Neutrophil (primary cell): Measurements from ENCODE around the gene ECHDC3.
"Not testable (repeated sequence)": the region's sequence is repeated elsewhere in the genome, so short reads cannot be mapped to it uniquely, and the experiment has no call there.

Experiments used
- H3K27ac ChIP-seq: fragments of 200-600 bp; sonication (generic); 2 replicates; pipeline ENCODE4 v1.5.1; 2016; ENCODE audit warnings: mild to moderate bottlenecking, moderate library complexity
- H3K27me3 ChIP-seq: fragments of 200-600 bp; sonication (generic); 2 replicates; pipeline ENCODE4 v1.6.0; 2016; ENCODE audit warnings: mild to moderate bottlenecking
- H3K36me3 ChIP-seq: fragments of 200-600 bp; sonication (generic); 2 replicates; pipeline ENCODE4 v1.5.1; 2017
- H3K4me1 ChIP-seq, 2 experiments: fragments of 200-600 bp in 1 of 2; sonication (generic) in 1 of 2; 1 replicate in 1 of 2; 2 replicates in 1 of 2; pipeline versions ENCODE4 v1.5.1 to v1.6.1; 2013 to 2016; ENCODE audit warnings: low read depth in 1 of 2, low read length in 1 of 2, mild to moderate bottlenecking in 1 of 2, moderate library complexity in 1 of 2; ENCODE audit not compliant: control insufficient read depth in 1 of 2, insufficient read depth in 1 of 2
- H3K4me3 ChIP-seq, 2 experiments: fragments of 200-600 bp in 1 of 2; sonication (generic) in 1 of 2; 1 replicate in 1 of 2; 2 replicates in 1 of 2; pipeline ENCODE4 v1.5.1; 2013 to 2016; ENCODE audit warnings: low read depth in 1 of 2, low read length in 1 of 2, mild to moderate bottlenecking in 1 of 2, moderate library complexity in 1 of 2
- H3K9me3 ChIP-seq: fragments of 200-600 bp; sonication (generic); 2 replicates; pipeline ENCODE4 v1.5.1; 2016
- TF ChIP-seq, protein P1 (sequence below): fragments of 200-600 bp; sonication (generic); IDR thresholded peaks from 2 replicates; pipeline ENCODE4 v1.5.1; 2016; ENCODE audit warnings: antibody characterized with exemption

Gene ECHDC3

DNA sequence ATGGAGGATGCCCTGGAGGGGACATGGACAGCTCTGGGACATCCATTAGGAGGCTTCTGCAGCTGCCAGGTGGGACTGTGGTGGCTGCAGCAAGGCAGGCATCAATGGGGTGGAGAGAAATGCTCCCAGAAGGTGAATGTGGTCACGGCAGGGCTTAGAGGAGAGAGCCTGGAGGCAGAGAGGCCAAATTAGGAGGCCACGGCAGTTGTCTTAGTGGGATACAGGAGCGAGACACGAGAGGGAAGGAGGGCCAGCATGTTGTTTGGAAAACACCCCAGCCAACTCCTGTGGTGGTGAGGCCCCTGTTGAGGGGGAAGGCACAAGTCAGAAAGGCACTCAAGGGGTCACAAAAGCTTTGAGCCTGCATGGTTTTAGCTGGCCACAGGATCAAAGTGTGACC lies 14.6 kb upstream of the ECHDC3 start:
- TF ChIP-seq, protein P1, sequence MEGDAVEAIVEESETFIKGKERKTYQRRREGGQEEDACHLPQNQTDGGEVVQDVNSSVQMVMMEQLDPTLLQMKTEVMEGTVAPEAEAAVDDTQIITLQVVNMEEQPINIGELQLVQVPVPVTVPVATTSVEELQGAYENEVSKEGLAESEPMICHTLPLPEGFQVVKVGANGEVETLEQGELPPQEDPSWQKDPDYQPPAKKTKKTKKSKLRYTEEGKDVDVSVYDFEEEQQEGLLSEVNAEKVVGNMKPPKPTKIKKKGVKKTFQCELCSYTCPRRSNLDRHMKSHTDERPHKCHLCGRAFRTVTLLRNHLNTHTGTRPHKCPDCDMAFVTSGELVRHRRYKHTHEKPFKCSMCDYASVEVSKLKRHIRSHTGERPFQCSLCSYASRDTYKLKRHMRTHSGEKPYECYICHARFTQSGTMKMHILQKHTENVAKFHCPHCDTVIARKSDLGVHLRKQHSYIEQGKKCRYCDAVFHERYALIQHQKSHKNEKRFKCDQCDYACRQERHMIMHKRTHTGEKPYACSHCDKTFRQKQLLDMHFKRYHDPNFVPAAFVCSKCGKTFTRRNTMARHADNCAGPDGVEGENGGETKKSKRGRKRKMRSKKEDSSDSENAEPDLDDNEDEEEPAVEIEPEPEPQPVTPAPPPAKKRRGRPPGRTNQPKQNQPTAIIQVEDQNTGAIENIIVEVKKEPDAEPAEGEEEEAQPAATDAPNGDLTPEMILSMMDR: no peak

GRCh38 chr10:11728353-11728752 lies 13.8 kb upstream of the ECHDC3 start:
- Histone ChIP-seq H3K36me3 (no peaks in the 10 kb centered on the region), H3K9me3 (no peaks in the 10 kb centered on the region), H3K27me3 (no peaks in the 10 kb centered on the region), H3K4me3 (no peak overlapping the region), H3K27ac (no peak overlapping the region), H3K4me1 (no peaks in the 10 kb centered on the region)
- TF ChIP-seq, protein P1: no peak

More for the DNA sequence above, 14.6 kb upstream of the ECHDC3 start:
- H3K36me3 ChIP-seq: no peaks in the 10 kb centered on the region
- no peak overlapping the region for H3K4me3 ChIP-seq
- no peak overlapping the region for H3K27ac ChIP-seq
- no peaks in the 10 kb centered on the region for H3K4me1 ChIP-seq
- no peaks in the 10 kb centered on the region for H3K9me3 ChIP-seq
- H3K27me3 ChIP-seq: no peaks in the 10 kb centered on the region

GRCh38 chr10:11729790-11730315 lies 12.3 kb upstream of the ECHDC3 start:
- Histone ChIP-seq H3K4me3 (no peak overlapping the region), H3K27me3 (no peaks in the 10 kb centered on the region), H3K4me1 (no peaks in the 10 kb centered on the region), H3K27ac (no peak overlapping the region), H3K9me3 (no peaks in the 10 kb centered on the region), H3K36me3 (no peaks in the 10 kb centered on the region)
- TF ChIP-seq, protein P1: no peak

DNA sequence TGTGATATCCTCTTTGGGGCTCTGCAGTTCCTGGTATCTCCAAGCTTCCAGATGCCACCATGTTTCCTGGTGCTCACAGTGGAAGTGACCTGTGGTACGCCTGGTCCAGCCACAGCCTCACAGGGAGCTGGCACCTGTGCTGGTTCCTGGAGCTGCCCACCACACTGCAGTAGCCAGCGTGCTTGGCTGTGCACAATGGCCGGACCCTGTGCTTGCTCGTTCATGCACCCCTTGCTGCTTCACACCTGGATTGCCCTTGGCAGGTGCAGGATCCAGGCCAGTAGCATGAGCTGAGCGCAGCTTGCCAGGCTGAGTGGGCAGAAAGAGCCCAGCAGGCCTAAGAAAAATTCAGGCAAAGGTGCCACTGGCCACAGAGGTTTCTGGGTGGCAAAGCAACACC lies 11.4 kb upstream of the ECHDC3 start:
- H3K36me3 ChIP-seq: no peaks in the 10 kb centered on the region
- H3K4me3 ChIP-seq: no peak overlapping the region
- H3K4me1 ChIP-seq: no peaks in the 10 kb centered on the region
- no peaks in the 10 kb centered on the region for H3K27me3 ChIP-seq
- TF ChIP-seq, protein P1: no peak
- H3K9me3 ChIP-seq: no peaks in the 10 kb centered on the region
- no peak overlapping the region for H3K27ac ChIP-seq

GRCh38 chr10:11736767-11737166 lies 5.4 kb upstream of the ECHDC3 start:
- H3K36me3 ChIP-seq, H3K4me1 ChIP-seq, H3K9me3 ChIP-seq, H3K27ac ChIP-seq, H3K4me3 ChIP-seq: not testable (repeated sequence)
- H3K27me3 ChIP-seq: peaks cover 14% of the 10 kb centered on the region

- not testable (repeated sequence) for H3K4me1 ChIP-seq, H3K27ac ChIP-seq, H3K36me3 ChIP-seq, H3K9me3 ChIP-seq, H3K4me3 ChIP-seq
- peaks cover 14% of the 10 kb centered on the region for H3K27me3 ChIP-seq
These were observed 4.7 kb upstream of the ECHDC3 start for GRCh38 chr10:11737258-11738032.
